Sigmoid colon (tissue), 4 donors: Measurements from ENCODE around the gene ZNF385C.

Experiments used
- EP300 ChIP-seq, 4 donors: sonication (generic); formaldehyde crosslinking; IDR thresholded peaks; one replicate each; pipeline ENCODE4 v1.6.1; 2017; ENCODE audit warnings: antibody characterized with exemption in 4 of 4
- POLR2A ChIP-seq, 2 donors: fragments of 450-650 bp; IDR thresholded peaks; one replicate each; pipeline ENCODE4 v1.6.1; 2016; ENCODE audit warnings: antibody characterized with exemption in 2 of 2, mild to moderate bottlenecking in 2 of 2, moderate library complexity in 2 of 2
- POLR2AphosphoS5 ChIP-seq, 4 donors: sonication (generic); formaldehyde crosslinking; IDR thresholded peaks; one replicate each; pipeline ENCODE4 v1.6.1; 2017; ENCODE audit warnings: antibody characterized with exemption in 4 of 4

DNA sequence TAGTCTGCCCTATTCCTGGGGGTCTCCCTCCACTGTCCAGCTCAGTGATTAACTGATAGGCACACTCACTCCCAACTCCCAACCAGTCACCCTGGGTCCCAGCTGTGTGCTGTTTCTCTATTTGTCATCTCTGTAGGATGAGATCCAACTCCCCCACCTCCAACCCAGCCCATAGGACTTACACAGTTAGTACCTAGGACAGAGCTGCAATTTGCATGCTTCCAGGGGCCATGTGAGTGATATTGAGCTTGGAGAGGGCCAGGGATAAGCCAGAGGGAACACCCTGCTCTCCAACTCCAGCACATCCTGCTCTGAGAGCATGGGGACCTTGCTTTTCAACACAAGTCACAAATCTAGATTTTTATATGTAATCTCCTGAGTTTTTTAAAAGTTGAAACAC is 56.7 kb downstream of the ZNF385C start:
- TF ChIP-seq POLR2A (IDR thresholded peaks at IDR 0.05): no peak
- no peak for TF ChIP-seq EP300 (IDR thresholded peaks at IDR 0.05)
- TF ChIP-seq POLR2AphosphoS5 (IDR thresholded peaks at IDR 0.05): no peak
